NCI-H2196 treated with DMSO at 0.1 percent for 48 hours (cell line): ENCODE results near the gene RASAL1.

ENCODE experiments used
- DNase-seq: peaks from one replicate; lab custom pipeline; 2025; ENCODE audit not compliant: unreplicated experiment; lab: John Stamatoyannopoulos, UW

The RASAL1 gene, protein sequence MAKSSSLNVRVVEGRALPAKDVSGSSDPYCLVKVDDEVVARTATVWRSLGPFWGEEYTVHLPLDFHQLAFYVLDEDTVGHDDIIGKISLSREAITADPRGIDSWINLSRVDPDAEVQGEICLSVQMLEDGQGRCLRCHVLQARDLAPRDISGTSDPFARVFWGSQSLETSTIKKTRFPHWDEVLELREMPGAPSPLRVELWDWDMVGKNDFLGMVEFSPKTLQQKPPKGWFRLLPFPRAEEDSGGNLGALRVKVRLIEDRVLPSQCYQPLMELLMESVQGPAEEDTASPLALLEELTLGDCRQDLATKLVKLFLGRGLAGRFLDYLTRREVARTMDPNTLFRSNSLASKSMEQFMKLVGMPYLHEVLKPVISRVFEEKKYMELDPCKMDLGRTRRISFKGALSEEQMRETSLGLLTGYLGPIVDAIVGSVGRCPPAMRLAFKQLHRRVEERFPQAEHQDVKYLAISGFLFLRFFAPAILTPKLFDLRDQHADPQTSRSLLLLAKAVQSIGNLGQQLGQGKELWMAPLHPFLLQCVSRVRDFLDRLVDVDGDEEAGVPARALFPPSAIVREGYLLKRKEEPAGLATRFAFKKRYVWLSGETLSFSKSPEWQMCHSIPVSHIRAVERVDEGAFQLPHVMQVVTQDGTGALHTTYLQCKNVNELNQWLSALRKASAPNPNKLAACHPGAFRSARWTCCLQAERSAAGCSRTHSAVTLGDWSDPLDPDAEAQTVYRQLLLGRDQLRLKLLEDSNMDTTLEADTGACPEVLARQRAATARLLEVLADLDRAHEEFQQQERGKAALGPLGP

DNA sequence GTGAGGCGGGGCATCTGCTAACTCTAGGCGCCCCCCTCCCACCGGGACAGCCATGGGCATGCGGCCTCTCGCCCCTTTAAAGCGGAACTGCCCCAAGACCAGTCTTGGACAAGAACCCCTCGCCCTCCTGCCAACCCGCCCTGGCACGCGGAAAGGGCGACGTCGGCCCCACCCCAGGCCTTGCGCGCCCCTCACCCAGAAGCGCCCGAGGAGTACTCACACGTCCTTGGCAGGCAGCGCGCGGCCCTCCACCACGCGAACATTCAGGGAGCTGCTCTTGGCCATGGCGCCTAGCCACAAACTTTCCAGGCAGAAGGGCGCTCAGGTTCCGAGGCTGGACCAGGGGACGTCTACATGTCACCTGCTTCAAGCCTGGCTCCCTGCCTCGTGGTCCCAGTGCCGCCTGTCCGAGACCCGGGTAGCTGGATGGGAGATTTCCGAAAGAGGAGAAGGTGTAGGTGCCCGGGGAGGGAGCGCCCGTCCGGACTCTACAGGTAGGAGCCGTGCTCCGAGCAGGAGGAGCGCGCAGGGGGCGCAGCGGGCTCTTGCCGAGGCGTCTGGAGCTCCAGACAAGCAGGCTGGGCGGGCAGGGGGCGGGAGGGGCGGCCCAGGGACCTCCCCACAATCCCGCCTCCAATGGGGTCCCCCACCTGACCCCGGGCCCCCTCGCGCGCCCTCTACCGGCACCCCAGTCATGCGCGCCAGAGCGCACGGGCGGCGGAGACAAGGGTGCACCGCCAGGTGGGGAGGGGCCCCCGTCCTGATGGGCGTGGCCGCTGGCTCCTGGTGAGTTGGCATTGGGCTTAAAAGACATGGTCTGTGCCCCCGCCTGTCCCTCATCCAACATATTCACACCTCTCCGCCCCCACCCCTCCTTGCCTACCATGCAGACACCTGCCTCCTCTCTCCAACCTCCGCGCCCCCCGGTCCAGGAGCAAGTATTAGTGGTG, at the start of gene RASAL1:
Gene RASAL1, minus strand, starts transcription at position 584 of the 950 bp plus-strand sequence. Its CDS starts 299 bp downstream, at position 285.
- DNase-seq, result peak; percentile 51

DNA sequence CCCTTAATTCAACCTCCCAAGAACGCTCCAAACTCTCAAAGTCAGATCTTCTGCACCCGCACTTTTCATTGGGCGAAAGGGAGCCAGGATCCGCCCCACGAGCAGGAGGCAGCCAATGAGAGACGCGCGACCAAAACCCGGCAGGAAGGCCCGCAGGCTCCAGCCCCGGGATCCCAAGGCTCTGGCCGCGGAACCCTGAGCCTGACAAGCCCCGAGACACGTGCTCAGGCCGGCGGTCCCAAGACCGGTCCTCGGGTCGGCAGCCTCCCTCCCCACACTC, 49.3 kb upstream of the RASAL1 start:
- DNase-seq, result peak; percentile 74

DNA sequence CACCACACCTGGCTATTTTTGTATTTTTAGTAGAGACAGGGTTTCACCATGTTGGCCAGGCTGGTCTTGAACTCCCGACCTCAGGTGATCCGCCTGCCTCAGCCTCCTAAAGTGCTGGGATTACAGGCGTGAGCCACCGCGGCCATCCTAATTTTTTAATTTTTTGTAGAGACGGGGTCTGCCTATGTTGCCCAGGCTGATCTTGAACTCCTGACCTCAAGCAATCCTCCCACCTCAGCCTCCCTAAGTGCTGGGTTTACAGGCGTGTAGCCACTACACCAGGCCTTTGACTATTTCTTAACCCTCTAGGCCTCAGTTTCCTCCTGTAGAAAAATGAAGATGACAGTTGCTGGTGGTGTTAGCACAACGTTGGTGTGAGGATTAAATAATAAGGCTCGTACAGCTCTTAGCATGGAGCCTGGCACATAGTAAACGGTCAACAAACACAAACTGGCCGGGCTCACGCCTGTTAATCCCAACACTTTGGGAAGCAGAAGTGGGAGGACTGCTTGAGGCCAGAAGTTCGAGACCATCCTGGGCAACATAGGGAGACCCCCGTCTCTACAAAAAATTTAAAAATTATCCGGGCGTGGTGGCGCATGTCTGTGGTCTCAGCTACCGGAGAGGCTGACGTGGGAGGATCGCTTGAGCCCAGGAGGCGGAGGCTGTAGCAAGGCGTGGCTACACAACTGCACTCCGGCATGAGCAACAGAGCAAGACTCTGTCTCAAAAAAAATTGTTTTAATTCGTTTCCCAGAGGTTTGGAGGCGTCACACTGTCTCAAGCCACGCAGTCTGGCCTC, 48.7 kb upstream of the RASAL1 start:
- DNase-seq, result no peak

DNA sequence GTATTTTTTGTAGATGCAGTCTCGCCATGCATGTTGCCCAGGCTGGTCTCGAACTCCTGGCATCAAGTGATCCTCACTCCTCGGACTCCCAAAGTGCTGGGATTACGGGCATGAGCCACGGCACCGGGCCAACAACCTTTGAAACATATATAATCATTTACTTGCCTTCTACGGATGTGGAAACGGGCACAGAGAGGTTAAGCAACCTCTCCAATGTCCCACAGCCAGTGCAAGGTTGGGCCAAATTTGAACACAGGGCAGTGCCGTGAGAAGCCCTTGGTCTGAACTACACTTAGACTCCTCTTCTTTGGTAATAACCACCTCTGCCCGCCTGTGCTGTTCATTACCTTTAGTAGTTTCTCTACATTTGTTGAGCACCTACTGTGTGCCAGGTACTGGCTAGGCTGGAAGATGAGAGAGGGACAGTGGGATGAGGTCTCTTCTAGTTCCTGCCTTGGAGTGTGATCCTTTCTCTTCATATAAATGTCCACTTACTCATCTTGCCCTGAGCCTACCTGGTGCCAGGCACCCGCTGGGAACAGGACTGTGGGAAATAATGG, 47.5 kb upstream of the RASAL1 start:
- no peak for DNase-seq

DNA sequence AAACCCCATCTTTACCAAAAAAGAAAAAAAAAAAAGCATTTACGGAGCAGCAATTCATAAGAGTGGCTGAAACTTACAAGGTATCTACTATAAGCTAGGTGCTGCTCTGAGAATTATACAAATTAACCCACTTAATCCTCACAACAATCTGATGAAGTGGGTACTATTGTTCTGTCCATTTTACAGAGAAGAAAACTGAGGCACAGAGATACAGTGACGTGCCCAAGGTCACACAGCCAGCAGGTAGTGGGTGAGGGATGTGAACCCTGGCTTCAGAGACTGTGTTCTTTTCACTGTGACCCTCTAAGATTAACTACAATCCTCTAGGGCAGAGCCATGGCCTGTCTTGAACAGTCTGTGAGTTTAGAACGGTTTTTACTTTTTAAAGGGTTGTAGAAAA, 46.4 kb upstream of the RASAL1 start:
- DNase-seq, result no peak

DNA sequence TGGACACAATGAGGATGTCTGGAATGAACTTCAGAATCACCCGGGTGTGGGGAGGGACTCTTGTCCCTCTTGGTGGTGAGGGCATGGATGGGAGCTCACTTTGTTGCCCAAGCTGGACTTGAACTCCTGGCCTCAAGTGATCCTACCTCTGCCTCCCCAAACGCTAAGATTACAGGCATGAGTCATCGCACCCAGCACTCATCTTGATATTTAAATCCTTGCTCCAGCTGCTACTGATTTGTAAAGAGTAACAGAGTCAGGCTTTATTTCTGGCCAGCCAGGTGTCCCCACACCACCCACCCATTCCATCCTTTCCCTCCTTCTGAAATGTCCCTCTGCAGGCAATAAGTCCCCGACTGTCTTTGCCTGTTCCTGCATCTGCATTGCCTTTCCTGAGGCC, 44.8 kb upstream of the RASAL1 start:
- DNase-seq, result no peak

DNA sequence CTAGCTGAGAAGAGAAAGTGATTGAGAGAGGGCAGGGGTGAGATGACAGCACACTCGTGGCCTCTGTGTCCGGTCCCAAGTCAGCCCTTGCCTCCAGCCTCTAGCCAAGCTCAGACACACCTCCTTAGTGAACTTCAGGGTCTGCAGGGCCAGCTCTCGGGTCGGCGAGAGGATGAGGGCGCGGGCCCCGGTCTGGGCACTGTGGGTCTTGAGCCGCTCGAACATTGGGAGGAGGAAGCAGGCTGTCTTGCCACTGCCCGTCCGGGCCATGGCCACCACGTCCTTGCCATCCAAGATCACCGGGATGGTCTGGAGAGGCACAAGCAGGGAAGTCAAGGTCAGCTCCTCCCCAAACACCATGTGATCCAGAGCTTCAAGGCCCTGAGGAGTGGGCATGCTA, 43.5 kb upstream of the RASAL1 start:
- DNase-seq, result no peak

DNA sequence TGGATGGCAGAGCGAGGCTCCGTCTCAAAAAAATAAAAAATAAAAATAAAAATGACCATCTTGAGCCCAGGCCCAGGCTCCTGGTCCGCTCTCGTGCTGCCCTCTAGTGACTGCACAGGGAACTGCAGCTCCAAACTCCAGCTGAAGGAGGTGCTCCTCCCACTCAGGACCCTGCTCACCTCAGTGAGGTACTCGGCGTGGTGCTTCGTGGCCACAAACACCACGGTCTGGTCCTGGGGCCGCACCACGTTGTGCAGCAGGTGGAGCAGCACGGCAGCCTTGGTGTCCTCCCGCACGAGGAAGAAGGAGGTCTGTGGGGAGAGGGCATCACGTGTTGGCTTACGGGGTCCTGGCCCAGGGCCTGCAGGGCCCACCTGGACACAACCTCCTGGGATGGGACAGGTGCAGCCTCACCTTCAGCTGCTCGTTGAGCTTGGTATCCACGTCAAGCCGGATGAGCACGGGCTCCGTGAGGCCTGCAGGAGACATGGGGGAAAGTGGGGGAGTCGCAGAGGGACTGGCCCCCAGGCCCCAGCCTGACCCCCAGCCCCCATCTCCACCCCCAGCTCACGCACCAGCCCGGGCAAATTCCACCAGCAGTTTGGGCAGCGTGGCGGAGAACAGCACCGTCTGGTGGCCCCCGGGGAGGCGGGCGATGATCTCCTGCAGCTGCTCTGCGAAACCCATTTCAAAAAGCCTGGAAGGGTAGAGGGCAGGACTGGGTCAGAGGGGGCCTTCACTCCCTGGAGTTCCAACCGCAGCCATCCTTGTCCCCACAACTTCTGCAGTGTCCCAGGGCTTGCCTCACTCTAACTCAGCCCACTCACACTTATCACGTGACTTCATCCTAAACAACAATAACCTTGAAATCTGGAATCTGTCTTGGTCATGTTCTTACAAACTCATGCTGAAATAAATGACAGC, 39.2 kb upstream of the RASAL1 start:
- DNase-seq, result no peak

DNA sequence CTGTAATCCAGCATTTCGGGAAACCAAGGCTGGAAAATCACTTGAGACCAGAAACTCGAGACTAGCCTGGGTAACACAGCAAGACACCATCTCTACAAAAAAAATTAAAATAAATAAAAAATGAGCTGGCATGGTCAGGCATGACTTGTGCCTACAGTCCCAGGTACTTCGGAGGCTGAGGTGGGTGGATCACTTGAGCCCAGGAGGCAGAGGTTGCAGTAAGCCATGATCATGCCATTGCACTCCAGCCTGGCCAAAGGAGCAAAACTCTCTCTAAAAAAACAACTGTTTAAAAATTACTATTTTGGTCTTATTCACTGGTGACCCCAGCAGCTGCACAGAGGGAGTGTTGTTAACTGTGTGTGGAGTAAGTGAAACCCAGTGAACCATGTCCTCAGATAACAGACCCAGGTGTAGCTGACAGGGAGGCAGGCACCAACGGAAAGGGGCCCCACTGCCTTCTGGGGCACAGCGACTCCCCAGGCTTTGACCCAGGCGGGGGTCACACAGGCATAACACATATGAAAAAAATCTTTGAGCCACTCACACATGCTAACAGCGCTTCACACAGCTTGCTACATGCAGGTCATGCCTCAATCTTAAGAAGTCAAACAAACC, 37.6 kb upstream of the RASAL1 start:
- DNase-seq, result no peak

DNA sequence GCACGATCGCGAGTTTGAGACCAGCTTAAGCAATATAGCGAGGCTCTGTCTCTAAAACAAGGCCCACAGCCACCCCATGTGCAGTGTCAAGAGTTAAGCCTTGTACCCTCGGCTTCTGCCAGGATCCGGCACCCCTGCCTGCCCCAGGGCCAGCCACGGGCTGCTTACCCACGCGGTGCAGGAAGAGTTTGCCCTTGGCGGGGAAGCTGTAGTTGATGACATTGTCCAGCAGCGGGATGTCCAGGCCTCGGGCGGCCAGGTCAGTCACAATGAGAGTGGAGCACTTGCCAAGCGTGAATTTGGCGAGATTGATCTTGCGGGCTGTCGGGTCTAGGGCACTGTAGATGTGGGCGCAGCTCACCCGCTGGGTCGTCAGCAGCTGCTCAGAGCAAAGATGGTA, 36.6 kb upstream of the RASAL1 start:
- no peak for DNase-seq

DNA sequence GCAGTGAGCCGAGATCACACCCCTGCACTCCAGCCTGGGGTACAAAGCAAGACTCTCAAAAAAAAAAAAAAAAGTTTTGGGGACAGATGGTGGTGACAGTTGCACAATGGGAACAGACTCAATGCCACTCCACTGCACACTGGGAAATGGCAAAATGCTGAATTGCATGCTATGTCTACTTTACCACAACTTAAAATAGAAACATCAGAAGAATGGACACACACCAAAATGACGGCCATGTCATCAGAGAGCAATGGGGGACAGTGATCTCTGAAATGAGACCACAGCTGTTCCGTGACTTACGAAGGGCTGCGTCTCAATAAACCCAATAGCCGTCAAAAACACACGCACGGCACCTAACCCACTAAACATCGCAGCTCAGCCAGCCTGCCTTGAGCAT, 36.0 kb upstream of the RASAL1 start:
- DNase-seq, result no peak

DNA sequence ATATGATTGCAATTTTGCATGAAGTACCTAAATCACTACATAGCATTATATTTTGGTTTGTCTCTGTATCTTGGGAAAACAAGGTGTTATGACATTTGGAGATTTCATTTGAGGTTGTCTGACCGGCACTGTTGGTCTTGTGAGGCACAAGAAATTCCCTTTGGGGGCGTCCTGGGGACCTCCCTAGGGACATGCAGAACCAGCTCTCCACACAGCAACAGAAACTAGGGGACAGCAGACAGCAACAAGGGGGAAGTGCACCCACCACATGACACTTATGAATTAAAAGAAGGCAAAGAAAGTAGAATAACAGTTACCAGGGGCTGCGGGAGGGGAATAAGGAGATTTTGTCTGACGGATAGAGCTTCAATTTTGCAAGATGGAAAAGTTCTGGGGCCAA, 35.4 kb upstream of the RASAL1 start:
- no peak for DNase-seq

DNA sequence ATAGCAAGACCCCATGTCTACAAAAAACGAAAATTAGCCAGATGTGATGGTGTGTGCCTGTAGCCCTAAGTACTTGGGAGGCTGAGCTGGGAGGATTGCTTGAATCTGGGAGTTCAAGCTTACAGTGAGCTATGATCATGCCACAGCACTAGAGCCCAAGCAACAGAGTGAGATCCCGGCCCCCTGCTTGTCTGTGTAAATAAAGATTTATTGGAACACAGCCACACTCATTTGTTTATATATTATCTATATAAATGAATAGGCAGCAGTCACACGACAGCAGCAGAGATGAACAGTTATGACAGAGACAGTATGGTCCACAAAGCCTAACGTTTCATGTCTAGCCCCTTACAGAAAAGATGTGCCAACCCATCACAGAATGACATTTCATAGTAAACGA, 34.9 kb upstream of the RASAL1 start:
- DNase-seq, result no peak

DNA sequence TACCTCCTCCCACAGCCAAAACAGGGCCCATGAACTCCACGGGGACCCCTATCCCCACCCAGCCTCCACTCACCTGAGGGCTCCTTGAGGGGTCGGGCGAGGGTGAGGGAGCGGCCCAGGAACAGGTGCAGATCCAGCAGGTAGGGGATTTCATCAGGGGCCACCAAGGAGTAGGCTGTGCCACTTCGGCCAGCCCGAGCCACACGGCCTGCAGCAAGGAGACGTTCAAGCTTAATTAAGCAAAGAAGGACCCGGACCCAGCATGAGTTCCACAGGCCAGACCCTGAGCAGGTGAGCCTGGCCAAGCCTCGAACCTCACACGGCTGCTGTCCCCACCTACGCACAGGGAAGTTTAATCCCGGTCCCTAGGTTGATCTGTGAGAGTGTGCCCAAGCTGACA, 34.1 kb upstream of the RASAL1 start:
- no peak for DNase-seq

DNA sequence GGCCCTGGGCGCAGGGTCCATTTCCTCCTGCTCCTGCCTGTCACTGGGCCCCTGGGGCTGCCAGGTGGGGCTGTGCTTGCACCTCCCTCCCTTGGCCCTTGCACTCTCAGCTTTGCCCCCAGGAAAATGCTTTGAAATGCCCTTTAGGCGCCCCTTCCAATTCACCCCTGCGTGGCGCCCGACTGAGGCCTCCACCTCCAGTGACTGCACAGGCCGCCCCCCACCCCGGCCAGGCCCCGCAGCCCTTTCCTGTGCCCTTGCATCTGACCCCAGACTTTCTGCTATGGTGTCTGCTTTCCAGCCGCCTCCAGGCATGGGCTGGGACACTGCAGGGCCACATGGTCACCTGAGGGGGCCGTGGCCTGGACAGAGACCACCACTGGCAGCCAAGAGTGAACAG, 32.3 kb upstream of the RASAL1 start:
- DNase-seq, result no peak

DNA sequence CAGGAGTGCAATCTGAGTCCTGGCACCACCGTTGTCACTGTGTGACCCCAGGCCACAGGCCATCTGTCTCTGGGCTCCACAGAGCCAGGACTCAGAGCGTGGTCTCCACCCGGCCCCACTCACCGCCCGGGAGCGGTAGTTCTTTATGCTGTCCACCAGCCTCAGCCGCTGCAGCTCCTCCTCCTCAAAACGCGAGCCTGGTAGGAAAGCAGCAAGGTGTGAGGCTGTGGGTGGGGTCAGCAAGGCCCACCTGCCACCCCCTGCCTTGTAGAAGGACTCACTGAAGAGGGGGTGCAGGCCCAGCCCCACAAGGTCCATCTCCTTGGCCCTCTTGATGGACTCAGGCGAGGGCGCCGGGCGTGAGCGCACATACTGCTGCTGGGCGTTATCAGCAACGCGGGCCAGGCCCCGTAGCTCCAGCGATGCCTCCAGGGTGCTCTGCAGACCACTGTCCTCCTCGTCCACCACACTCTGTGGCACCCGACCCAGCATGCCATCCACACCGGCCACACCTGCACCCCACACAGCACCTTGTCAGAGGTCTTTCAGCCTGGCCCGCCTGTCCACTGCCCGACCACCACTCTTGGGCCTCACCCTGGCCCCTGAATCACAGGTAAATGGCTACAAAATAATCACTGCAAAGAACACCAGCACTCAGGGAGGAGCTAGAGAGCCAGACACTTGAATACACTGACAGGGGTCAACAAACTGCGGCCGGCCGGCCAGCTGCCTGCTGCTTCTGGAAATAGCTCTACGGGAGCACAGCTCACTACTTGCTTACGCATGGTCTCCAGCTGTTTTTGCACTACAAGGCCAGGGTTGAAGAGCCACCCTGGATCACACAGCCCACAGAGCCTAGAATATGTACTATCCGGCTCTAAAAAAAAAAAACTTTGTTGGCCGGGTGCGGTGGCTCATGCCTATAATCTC, 30.2 kb upstream of the RASAL1 start:
- DNase-seq, result no peak

DNA sequence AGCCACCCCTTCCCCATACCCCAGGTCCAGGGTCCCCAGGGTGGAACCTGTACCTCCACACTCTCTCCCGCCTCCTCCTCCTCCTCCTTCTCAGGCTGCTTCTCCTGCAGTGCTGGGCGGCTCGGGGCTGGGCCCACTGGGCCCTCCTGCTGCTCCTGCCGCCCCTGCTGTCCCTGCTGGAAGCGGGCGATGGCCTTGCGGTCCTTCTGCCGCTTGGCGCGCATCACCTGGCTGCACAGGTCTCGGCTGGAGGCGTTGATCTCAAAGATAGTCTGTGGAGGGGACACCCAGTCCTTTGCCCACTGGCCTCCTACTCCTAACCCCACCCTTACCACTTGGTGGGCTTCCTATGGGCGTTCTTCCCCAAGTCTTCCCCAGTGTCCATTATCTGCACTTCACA, 28.5 kb upstream of the RASAL1 start:
- DNase-seq, result no peak

DNA sequence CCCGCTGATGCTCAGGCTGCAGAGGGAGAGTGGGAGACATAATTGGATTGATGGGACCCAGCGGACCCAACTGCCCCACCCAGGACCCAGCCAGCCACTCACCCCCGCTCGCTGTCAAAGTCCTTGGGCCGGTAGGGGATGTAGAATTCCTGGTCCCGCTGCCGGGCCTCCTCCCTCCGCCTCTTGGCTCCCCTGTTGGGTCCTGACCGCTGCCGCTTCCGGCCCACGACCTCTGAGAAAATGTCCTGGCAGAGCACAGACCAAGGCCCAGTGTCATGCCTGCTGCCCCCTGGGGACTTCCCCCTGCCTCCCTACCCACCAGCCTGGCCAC, 27.4 kb upstream of the RASAL1 start:
- no peak for DNase-seq
